RWPE1 (cell line): ENCODE results near the gene LRRC49.

Experiments used
- CTCF ChIA-PET: fragments of 350-600 bp; sonication (Branson Sonifier 250); formaldehyde crosslinking; extraction: SDS; loops from one replicate; lab custom pipeline; 2021; lab: Yijun Ruan, JAX
- POLR2A ChIA-PET: fragments of 400-600 bp; formaldehyde crosslinking; extraction: SDS; loops from one replicate; lab custom pipeline; 2020; ENCODE audit warnings: antibody characterized with exemption; ENCODE audit not compliant: low non-redundant PET; lab: Yijun Ruan, JAX
- DNase-seq: peaks from one replicate; pipeline ENCODE4 v3.0.0; 2012; ENCODE audit warnings: low spot score
- H3K27ac ChIP-seq: fragments of 450-650 bp; 2 replicates; pipeline ENCODE4 v1.5.1; 2017
- CTCF ChIP-seq: fragments of 450-650 bp; conservative IDR thresholded peaks from 2 replicates; pipeline ENCODE4 v1.5.1; 2017; ENCODE audit warnings: low read depth, mild to moderate bottlenecking

The LRRC49 gene

GRCh38 chr15:70892002-70892911 is at the start of gene LRRC49, which contains the start of gene THAP10:
Gene LRRC49 (plus strand): TSS chr15:70892826. CDS start chr15:70892895, 69 bp downstream.
Gene THAP10 (minus strand): TSS chr15:70892433. CDS start chr15:70892272, 161 bp downstream.
- ChIA-PET POLR2A (no interaction called here), CTCF (interaction anchor here (0.6 to 0.8 kb wide), 4 partner anchors 10 to 759 kb away, joined by 3 to 5 read pairs (median 4); no protein-coding TSS in a partner anchor)
- DNase-seq = peak; percentile 84
- no peak for TF ChIP-seq CTCF
- peak within 1 kb of the TSS; percentile 92 for H3K27ac ChIP-seq

- no peak for TF ChIP-seq CTCF
- POLR2A ChIA-PET = no interaction called here
- CTCF ChIA-PET = interaction anchor here (0.6 kb wide), 1 partner anchor 34 kb away, joined by 6 read pairs; no protein-coding TSS in a partner anchor
- no peak overlapping the region for H3K27ac ChIP-seq
- DNase-seq = no peak
Measured at GRCh38 chr15:70845602-70846360, 46.8 kb upstream of the LRRC49 start.

GRCh38 chr15:70851889-70852288 is 40.7 kb upstream of the LRRC49 start:
- DNase-seq = no peak
- CTCF ChIA-PET = interaction anchor here (1.5 kb wide), 1 partner anchor 23 kb away, joined by 3 read pairs; no protein-coding TSS in a partner anchor
- H3K27ac ChIP-seq = peak overlapping the region; percentile 45
- POLR2A ChIA-PET = no interaction called here
- no peak for TF ChIP-seq CTCF

- H3K27ac ChIP-seq = peak overlapping the region; percentile 82
- ChIA-PET CTCF (interaction anchor here (0.6 to 1.5 kb wide), 4 partner anchors 16 to 132 kb away, joined by 3 to 5 read pairs (median 3); no protein-coding TSS in a partner anchor), POLR2A (no interaction called here)
- DNase-seq = peak; percentile 62
- no peak for TF ChIP-seq CTCF
Measured at GRCh38 chr15:70852501-70853317, 39.9 kb upstream of the LRRC49 start.

- peak; percentile 63 for DNase-seq
- peak overlapping the region; percentile 82 for H3K27ac ChIP-seq
- ChIA-PET POLR2A (no interaction called here), CTCF (interaction anchor here (0.7 to 1.0 kb wide), 2 partner anchors 49 to 133 kb away, joined by 3 to 5 read pairs; no protein-coding TSS in a partner anchor)
- TF ChIP-seq CTCF = no peak
Measured at GRCh38 chr15:70853318-70853972, 39.2 kb upstream of the LRRC49 start.
